Muscle of arm (tissue), 14 donors: Measurements from ENCODE around the gene AP3S2. TPM values are rescaled to one million over a fixed set of nuclear protein-coding genes. Genes with fewer than 3 reads are reported as not detected.
"Not testable (repeated sequence)": the region's sequence is repeated elsewhere in the genome, so short reads cannot be mapped to it uniquely, and the experiment has no call there.

Source experiments
- DNase-seq: peaks from one replicate; pipeline ENCODE4 v3.0.0-alpha.2; 2013
- long read RNA-seq, 11 donors: transcript quantifications; one replicate each; lab custom pipeline, GENCODE V29; 2026
- polyA plus RNA-seq, 12 donors: library from polyadenylated mRNA; unstranded; fragments of 120-200 nt; gene quantifications; one replicate each; pipeline ENCODE4 v1.2.1, GENCODE V29; 2013; ENCODE audit not compliant: insufficient read length in 12 of 12

Gene AP3S2
- polyA plus RNA-seq: 10 to 100 TPM in 11 of 12 donors, not detected in 1; 12.1 to 36.4 (median 28.5) TPM
- long read RNA-seq, donor 1, full-length matches to known transcripts: 10 of 10 reads
- long read RNA-seq, donor 1, partial matches to known transcripts: 0 of 10 reads
- long read RNA-seq, donor 1, other reads (novel, unspliced or antisense): 0 of 10 reads
- long read RNA-seq, donor 2, full-length matches to known transcripts: 16 of 16 reads
- long read RNA-seq, donor 2, partial matches to known transcripts: 0 of 16 reads
- long read RNA-seq, donor 2, other reads (novel, unspliced or antisense): 0 of 16 reads
- long read RNA-seq, donor 3, full-length matches to known transcripts: 8 of 8 reads
- long read RNA-seq, donor 3, partial matches to known transcripts: 0 of 8 reads
- long read RNA-seq, donor 3, other reads (novel, unspliced or antisense): 0 of 8 reads
- long read RNA-seq, donor 4, full-length matches to known transcripts: 5 of 5 reads
- long read RNA-seq, donor 4, partial matches to known transcripts: 0 of 5 reads
- long read RNA-seq, donor 4, other reads (novel, unspliced or antisense): 0 of 5 reads
- long read RNA-seq, donor 5, full-length matches to known transcripts: 21 of 21 reads
- long read RNA-seq, donor 5, partial matches to known transcripts: 0 of 21 reads
- long read RNA-seq, donor 5, other reads (novel, unspliced or antisense): 0 of 21 reads
- long read RNA-seq, donor 6, full-length matches to known transcripts: 5 of 5 reads
- long read RNA-seq, donor 6, partial matches to known transcripts: 0 of 5 reads
- long read RNA-seq, donor 6, other reads (novel, unspliced or antisense): 0 of 5 reads
- long read RNA-seq, donor 7, full-length matches to known transcripts: 13 of 13 reads
- long read RNA-seq, donor 7, partial matches to known transcripts: 0 of 13 reads
- long read RNA-seq, donor 7, other reads (novel, unspliced or antisense): 0 of 13 reads
- long read RNA-seq, donor 8, full-length matches to known transcripts: 8 of 8 reads
- long read RNA-seq, donor 8, partial matches to known transcripts: 0 of 8 reads
- long read RNA-seq, donor 8, other reads (novel, unspliced or antisense): 0 of 8 reads
- long read RNA-seq, donor 9, full-length matches to known transcripts: 11 of 11 reads
- long read RNA-seq, donor 9, partial matches to known transcripts: 0 of 11 reads
- long read RNA-seq, donor 9, other reads (novel, unspliced or antisense): 0 of 11 reads
- long read RNA-seq, donor 10, full-length matches to known transcripts: 14 of 14 reads
- long read RNA-seq, donor 10, partial matches to known transcripts: 0 of 14 reads
- long read RNA-seq, donor 10, other reads (novel, unspliced or antisense): 0 of 14 reads
- long read RNA-seq, donor 11, full-length matches to known transcripts: 17 of 17 reads
- long read RNA-seq, donor 11, partial matches to known transcripts: 0 of 17 reads
- long read RNA-seq, donor 11, other reads (novel, unspliced or antisense): 0 of 17 reads

GRCh38 chr15:89893696-89894447 is at the start of gene AP3S2:
AP3S2 (minus strand) TSS chr15:89893994; CDS start chr15:89893949, 45 bp downstream.
- DNase-seq: peak; percentile 97

GRCh38 chr15:89939910-89940309 is 46.1 kb upstream of the AP3S2 start:
- no peak for DNase-seq

GRCh38 chr15:89939377-89939776 is 45.6 kb upstream of the AP3S2 start:
- not testable (repeated sequence) for DNase-seq

GRCh38 chr15:89937365-89938350 is 43.9 kb upstream of the AP3S2 start:
- DNase-seq: no peak

- no peak for DNase-seq
These were observed 43.0 kb upstream of the AP3S2 start for GRCh38 chr15:89936786-89937265.

GRCh38 chr15:89936051-89936785 is 42.4 kb upstream of the AP3S2 start:
- no peak for DNase-seq

- DNase-seq: no peak
These were observed 39.1 kb upstream of the AP3S2 start for GRCh38 chr15:89932880-89933279.

- DNase-seq: no peak
These were observed 34.6 kb upstream of the AP3S2 start for GRCh38 chr15:89928421-89928820.

- DNase-seq: no peak
These were observed 32.4 kb upstream of the AP3S2 start for GRCh38 chr15:89926158-89926557.

GRCh38 chr15:89917442-89918101 is 23.8 kb upstream of the AP3S2 start:
- DNase-seq: no peak

GRCh38 chr15:89916660-89917059 is 22.9 kb upstream of the AP3S2 start:
- DNase-seq: no peak

- peak; percentile 55 for DNase-seq
These were observed 19.0 kb upstream of the AP3S2 start, which contains the start of gene ARPIN for GRCh38 chr15:89912674-89913396. ARPIN (minus strand) TSS chr15:89912952; CDS start chr15:89912835, 117 bp downstream.

GRCh38 chr15:89912145-89912673 is 18.4 kb upstream of the AP3S2 start:
- DNase-seq: peak; percentile 46

- DNase-seq: no peak
These were observed 17.3 kb upstream of the AP3S2 start for GRCh38 chr15:89910891-89911626.

- no peak for DNase-seq
These were observed 15.8 kb upstream of the AP3S2 start for GRCh38 chr15:89909611-89910010.

- no peak for DNase-seq
These were observed 14.4 kb upstream of the AP3S2 start for GRCh38 chr15:89908226-89908625.
